A204.1 (cell line): ENCODE measurements around the gene CTIF.
"Not testable (repeated sequence)": the region's sequence is repeated elsewhere in the genome, so short reads cannot be mapped to it uniquely, and the experiment has no call there.

Experiments used
- FAIRE-seq: peaks from 2 replicates; lab custom pipeline; 2012; peaks lifted over from hg19 to GRCh38; lab: Jason Lieb, UNC

CTIF gene

DNA sequence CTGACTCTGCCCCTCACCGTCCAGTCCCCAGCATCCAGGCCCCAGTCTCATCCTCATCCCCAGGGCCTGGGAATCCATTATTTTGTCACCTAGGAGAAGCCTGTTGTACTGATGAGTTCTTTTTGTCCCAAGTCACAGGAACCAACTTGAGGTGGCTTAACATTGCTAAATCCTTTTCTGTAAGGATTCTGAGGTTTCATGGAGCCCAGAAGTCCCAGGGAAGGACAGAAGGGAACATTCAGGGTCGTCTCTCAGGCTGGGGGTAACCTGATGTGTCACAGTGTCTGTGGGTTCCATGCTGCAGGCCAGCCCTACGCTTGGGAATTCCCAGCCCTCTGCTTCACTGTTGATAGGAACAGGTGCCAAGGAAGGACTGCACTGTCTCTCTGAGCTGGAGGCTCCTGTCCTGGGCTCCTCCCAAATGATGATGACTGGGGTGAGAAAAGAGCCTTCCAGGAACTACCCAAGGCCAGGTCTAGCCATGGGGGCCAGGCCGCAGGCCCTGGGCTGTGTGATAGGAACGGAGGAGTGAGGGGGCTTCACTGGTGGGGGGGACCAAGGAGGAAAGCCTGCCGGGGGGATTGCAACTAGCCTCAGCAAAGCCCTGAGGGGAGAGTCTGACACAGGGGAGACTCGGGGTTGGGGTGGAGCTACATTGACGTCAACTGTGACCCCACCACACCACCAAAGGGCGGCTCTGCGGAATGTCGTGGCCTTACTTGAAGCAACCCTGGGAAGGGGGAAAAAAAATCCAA lies 266.2 kb downstream of the CTIF start:
- no peak for FAIRE-seq

DNA sequence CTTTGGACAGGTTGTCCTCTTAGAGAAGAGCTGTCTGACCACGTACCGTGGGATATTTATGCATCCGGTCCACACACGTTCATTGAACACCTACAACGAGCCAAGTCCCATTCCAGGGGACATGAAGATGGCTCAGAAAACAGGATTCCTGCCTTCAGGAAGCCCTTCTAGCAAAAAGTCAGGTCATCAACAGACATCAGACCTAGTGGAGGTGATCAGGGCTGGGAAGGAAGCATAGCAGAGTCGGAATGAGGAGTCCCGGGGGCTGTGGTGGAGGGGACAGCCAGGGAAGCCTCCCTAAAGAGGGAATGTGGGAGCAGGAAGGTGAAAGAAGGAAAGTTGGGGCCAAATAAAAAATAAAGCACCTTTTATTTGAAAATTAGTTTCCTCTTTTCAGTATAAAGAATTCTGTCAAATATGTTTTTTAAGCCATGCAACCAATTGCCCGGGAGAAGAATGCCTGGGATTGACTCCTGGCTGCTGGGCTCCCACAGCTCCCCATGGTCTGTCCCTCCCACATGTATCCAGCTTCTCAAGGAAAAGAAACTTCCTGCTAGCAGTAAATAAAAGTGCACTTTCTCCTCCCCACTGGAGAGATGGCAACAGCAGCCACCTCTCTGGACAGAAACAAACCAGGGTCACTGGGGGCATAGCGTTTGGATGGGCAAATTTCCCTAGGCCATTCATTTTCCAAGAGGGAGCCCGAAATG lies 267.1 kb downstream of the CTIF start:
- FAIRE-seq: no peak

DNA sequence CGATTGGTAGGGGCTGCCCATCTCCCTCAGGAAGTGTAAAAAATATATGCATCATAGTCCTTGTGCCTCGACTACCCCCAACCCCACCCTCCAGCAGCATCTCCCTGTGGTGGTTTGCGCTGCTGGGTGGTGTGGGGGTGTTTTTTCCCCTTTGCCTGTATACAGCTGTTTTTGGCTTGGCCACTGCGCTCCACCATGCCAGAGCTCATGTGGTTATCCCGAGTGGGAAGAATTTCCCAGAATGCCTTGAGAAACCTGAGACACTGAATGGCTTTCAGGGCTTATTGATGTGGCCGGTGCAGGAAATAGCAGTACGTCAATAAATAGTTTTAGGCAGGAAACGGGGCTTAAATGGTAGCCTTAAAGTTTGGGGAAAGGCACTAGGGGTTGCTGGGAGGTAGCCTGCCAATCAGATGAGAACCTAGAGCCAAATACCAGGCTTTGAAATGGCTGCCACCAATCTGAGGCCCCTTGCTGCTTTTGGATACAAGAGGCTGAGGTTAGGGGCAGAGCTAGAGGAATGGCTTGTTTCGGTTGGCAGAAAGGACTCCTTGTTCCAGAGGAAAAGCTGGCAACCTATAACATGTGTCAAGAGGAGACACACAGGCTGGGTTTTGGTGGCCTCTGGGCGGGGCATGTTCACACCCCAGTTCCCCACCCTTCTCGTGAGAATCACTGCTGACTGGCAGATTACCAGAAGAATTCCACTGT lies 267.9 kb downstream of the CTIF start:
- no peak for FAIRE-seq

- no peak for FAIRE-seq
Measured at GRCh38 chr18:48808476-48808875, 269.6 kb downstream of the CTIF start.

GRCh38 chr18:48809365-48809764 lies 270.5 kb downstream of the CTIF start:
- FAIRE-seq: no peak

DNA sequence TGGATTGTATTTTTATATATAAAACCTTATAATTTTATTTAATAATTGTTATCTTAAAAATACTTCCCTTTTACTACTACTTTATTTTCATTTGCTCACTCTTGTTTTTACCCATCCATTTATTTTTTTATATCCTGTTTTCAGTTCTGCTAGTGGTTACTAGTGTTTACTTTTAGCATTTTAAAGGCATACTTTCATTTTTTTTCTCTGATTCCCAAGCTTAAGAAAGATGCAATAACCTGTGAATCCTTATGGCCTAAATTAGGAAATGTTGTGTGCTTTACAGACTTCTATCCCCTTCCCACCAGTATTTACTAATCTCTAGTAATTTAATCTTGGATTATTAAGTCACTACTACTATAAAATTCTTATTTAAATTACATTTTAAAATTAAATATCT lies 272.0 kb downstream of the CTIF start:
- no peak for FAIRE-seq

DNA sequence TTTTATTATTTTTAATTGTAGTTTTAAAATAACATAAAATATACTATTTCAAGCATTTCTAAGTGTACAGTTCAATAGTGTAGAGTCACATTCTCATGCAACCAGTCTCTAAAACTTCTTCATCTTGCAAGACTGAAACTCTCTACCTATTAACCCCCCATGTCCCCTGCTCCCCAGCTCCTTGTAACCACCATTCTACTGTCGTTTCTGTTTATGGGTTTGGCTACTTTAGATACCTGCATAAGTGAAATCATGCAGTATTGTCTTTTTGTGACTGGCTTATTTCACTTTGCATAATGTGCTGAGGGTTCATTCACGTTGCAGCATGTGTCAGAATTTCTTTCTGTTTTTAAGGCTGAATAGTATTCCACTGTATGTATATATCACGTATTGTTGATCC lies 272.6 kb downstream of the CTIF start:
- no peak for FAIRE-seq

DNA sequence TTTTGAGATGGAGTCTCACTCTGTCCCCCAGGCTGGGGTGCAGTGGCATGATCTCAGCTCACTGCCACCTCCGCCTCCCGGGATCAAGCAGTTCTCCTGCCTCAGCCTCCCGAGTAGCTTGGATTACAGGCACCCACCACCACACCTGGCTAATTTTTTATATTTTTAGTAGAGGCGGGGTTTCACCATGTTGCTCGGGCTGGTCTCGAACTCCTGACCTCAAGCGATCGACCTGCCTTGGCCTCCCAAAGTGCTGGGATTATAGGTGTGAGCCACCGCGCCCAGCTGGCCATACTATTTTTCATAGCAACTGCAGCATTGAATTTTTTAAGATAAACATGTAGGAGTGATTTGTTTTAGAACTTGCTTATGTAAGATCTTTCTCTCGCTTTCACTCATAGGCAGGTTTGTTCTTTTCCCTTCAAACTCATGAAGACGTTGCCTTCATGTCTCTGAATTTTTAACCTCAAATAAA lies 273.2 kb downstream of the CTIF start:
- FAIRE-seq: not testable (repeated sequence)

DNA sequence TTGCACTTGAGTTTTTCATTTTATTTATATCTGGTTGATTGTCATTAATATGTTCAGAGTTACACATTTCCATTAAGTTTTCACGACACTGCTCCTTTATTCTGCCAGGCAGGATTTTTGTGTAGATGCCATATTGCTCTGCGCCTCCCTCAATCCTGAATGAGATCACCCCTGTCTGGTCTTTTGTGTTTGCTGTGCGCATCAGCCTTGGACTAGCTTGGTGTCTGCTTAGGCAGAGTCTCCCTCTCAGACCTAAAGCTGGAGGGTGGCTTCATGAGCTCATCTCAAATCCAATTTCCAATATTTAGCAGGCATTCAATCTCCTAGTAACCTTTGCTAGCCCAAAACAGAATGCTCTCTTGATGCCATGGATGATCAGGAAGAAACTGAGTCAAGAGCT lies 274.5 kb downstream of the CTIF start:
- FAIRE-seq: no peak

DNA sequence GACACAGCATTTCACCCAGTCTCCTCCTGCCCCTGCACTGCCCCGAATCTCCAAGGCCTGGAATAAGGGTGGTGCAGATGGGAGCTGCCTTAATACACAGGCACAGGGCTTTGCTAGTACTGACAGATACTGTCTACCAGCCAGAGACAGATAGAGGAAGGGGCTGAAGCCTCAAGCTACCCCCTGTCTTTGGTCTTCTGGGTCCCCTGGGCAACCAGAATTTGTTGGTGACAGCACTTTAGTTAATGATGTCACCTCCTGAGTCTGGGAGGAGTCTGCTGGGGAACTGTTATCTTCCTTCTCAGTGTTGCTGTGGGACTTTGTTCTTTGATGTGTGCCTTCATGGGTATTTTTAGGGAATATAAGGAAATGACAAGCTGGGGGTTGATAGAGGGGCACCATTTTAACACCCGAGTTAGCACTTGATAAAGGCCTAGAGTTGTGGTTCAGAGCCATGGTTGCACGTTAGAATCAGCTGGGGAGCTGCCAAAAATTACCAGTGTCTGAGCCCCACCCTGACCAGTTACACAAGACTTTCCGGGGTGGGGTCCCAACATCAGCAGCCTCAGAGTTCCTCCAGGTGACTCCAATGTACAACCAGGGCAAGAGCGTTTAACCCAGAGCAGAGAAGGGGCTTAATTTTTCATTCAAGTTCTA lies 275.1 kb downstream of the CTIF start:
- no peak for FAIRE-seq

- no peak for FAIRE-seq
Measured at GRCh38 chr18:48814490-48815178, 275.8 kb downstream of the CTIF start.

- FAIRE-seq: no peak
Measured at GRCh38 chr18:48815179-48815515, 276.3 kb downstream of the CTIF start.

DNA sequence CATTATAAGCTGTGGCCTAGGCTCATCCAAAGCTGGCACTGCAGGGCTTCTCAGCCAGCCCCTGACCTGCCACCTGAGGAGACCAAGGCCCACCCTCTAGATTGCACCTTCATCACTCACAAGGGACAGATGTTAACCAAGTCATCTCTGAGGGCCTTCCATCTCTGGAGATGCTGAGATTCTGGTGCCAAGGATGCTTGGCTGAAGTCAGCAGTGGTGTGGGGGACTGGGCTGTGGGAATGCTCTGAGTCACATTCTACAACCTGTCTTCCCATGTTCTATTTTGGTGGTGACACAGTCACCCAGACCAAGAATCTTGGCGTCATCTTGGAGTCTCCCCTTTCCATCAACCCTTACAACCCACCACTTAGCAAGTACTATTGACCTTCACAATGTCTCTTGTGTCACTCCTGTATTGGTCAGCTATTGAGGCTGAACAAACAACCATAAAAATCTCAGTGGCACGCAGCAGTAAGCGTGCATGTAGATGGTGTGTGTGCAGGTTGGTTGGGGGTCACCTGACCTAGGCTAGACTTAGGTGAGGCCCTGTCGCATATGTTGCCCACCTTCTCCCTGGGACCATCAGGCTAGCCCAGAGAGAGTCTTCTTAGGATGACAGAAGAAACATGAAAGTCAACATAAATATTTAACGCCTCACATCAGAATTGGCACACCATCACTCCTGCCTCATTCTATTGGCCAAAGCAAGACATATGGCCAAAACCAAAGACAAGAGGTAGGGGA lies 276.9 kb downstream of the CTIF start:
- no peak for FAIRE-seq

- FAIRE-seq: no peak
Measured at GRCh38 chr18:48816554-48816953, 277.7 kb downstream of the CTIF start.

GRCh38 chr18:48817021-48817461 lies 278.2 kb downstream of the CTIF start:
- no peak for FAIRE-seq

DNA sequence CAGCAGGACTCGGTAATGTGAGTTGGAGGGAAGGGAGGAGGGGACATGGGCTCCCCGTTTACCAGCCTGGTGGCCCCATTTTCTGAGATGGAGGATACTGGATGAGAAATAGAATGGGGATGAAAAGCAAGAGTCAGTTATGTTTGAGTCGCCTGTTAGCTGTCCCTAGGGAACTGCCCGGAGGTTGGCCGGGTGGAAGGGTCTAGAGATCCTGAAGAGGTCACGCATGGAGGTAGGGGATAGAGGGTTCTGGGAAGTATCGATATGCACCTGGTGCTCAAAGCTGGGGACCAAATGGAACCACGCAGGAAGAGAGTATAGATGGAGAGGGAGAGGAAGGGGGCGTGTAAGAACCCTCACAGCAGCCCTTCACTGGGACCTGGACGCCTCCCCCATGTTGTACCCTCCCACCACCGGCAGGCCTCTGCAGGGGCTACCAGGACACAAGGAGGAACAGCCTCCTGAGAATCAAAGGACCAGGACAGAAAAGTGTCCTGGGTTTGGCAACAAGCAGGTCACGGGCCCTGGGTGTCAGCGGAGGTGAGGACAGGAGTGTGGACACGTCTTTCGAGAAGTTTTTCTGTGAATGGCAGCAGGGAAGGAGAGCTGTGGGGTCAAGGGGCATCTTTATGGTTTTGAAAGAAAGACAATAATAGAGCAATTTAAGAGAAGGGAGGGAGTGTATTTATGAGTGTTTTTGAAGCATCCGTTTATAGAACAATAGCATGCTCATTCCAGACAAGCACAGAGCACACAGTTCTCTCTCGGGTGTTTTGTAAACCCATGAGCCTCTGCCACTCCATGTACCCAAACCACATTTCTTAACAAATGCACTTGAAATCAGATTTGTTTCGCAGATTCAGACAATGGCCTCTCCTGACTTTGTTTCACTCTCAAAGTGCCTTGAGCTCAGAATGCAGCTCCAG lies 279.8 kb downstream of the CTIF start:
- FAIRE-seq: no peak

GRCh38 chr18:48819276-48819675 lies 280.4 kb downstream of the CTIF start:
- FAIRE-seq: no peak

DNA sequence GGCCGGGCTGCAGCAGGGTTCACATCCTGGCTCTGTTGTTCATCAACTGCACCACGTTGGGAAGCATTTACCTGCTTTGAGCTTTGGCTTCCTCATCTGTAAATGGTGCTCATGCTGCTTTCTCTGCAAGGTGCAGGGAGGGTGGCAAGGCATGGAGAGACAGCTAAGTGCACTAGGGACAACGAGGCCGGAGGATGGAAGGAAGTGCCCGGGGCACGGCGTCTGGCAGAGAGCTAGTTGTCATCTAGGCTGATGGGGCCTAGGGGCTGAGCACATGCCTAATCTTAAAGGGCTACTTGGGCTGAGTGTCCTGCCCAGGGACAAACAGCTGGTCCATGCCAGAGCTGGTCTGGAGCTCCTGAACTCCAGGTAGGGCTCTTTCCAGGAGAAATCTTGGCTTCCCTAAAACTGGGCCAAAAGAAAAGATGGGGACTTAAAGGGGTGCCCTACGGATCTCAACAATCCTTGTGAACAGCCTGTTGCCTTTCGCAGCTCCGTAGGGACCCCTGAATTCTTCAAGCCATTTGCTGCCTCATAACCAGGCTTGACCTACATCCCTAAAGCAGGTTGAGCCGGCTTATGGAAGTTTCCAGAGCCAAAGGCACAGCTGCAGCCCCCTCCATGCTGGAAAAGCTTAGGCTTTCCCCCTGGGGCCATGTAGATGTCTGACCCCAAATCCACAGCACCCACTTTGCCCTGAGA lies 281.1 kb downstream of the CTIF start:
- no peak for FAIRE-seq

GRCh38 chr18:48820483-48821250 lies 281.8 kb downstream of the CTIF start:
- no peak for FAIRE-seq
